SK-N-SH (cell line): Measurements from ENCODE around the gene UBE2E1. TPM values are rescaled to one million over a fixed set of nuclear protein-coding genes. Genes with fewer than 3 reads are reported as not detected.

Source experiments
- CTCF ChIA-PET: fragments of 300-600, 350-600 bp; formaldehyde crosslinking; extraction: SDS; loops from one replicate; lab custom pipeline; 2021; lab: Yijun Ruan, JAX
- POLR2A ChIA-PET: fragments of 350-600 bp; sonication (Branson Sonifier 250); formaldehyde crosslinking; extraction: SDS; loops from one replicate; lab custom pipeline; 2020; ENCODE audit warnings: antibody characterized with exemption, inconsistent platforms; lab: Yijun Ruan, JAX
- DNase-seq: peaks from one replicate; pipeline ENCODE4 v3.0.0; 2012
- H2AFZ ChIP-seq: fragments of 200-600 bp; sonication (generic); 2 replicates; pipeline ENCODE4 v1.8.1; 2016; ENCODE audit warnings: antibody characterized with exemption, mild to moderate bottlenecking, low read depth
- H3F3A ChIP-seq: fragments of 200-600 bp; sonication (generic); replicated peaks from 2 replicates; pipeline ENCODE3; 2016; ENCODE audit warnings: antibody characterized with exemption, mild to moderate bottlenecking; ENCODE audit not compliant: insufficient read depth
- H3K27ac ChIP-seq, 2 experiments: fragments of 200-500 bp in 1 of 2; fragments of 200-600 bp in 1 of 2; sonication (Bioruptor generic) in 1 of 2; sonication (generic), shearing (Covaris generic) in 1 of 2; 2 replicates each; pipeline versions ENCODE4 v1.5.1 to v1.6.1; 2014 to 2016; ENCODE audit warnings: low read depth in 2 of 2, inconsistent platforms in 1 of 2, low read length in 1 of 2, mild to moderate bottlenecking in 1 of 2, mixed read lengths in 1 of 2
- H3K27me3 ChIP-seq: fragments of 200-600 bp; sonication (generic), shearing (Covaris generic); 2 replicates; pipeline ENCODE4 v1.6.1; 2016; ENCODE audit warnings: mixed run types; ENCODE audit not compliant: insufficient read depth
- H3K36me3 ChIP-seq, 2 experiments: fragments of 200-500 bp in 1 of 2; fragments of 200-600 bp in 1 of 2; sonication (Bioruptor generic) in 1 of 2; sonication (generic) in 1 of 2; replicated peaks in 1 of 2; 2 replicates each; pipeline versions ENCODE3 to v1.5.1; 2014 to 2016; ENCODE audit warnings: low read length in 1 of 2, mild to moderate bottlenecking in 1 of 2; ENCODE audit not compliant: insufficient read depth in 2 of 2, control insufficient read depth in 1 of 2
- H3K4me1 ChIP-seq, 2 experiments: fragments of 200-500 bp in 1 of 2; fragments of 200-600 bp in 1 of 2; sonication (Bioruptor generic) in 1 of 2; sonication (generic), shearing (Covaris generic) in 1 of 2; 2 replicates each; pipeline versions ENCODE4 v1.5.1 to v1.6.1; 2014 to 2016; ENCODE audit warnings: low read depth in 1 of 2, low read length in 1 of 2, mixed run types in 1 of 2; ENCODE audit not compliant: insufficient read depth in 2 of 2, control insufficient read depth in 1 of 2
- H3K4me2 ChIP-seq: fragments of 200-600 bp; sonication (generic), shearing (Covaris generic); 2 replicates; pipeline ENCODE4 v1.6.1; 2017; ENCODE audit warnings: mixed run types
- H3K4me3 ChIP-seq, 2 experiments: fragments of 200-500 bp in 1 of 2; fragments of 200-600 bp in 1 of 2; sonication (Bioruptor generic) in 1 of 2; sonication (generic), shearing (Covaris generic) in 1 of 2; 2 replicates each; pipeline versions ENCODE4 v1.5.1 to v1.8.1; 2014 to 2016; ENCODE audit warnings: low read depth in 2 of 2, inconsistent platforms in 1 of 2, low read length in 1 of 2, mild to moderate bottlenecking in 1 of 2, mixed read lengths in 1 of 2, moderate library complexity in 1 of 2
- H3K79me2 ChIP-seq: fragments of 200-600 bp; sonication (generic); 2 replicates; pipeline ENCODE4 v1.8.1; 2017; ENCODE audit warnings: mild to moderate bottlenecking; ENCODE audit not compliant: insufficient read depth
- H3K9ac ChIP-seq: fragments of 200-600 bp; sonication (generic); 2 replicates; pipeline ENCODE4 v1.6.1; 2017; ENCODE audit warnings: mixed run types
- H3K9me2 ChIP-seq: fragments of 200-600 bp; sonication (generic); 2 replicates; pipeline ENCODE4 v1.6.1; 2017; ENCODE audit warnings: mixed run types
- H3K9me3 ChIP-seq: fragments of 200-600 bp; sonication (generic); 2 replicates; pipeline ENCODE4 v1.6.1; 2017; ENCODE audit warnings: mixed run types, mild to moderate bottlenecking, moderate library complexity
- H4K20me1 ChIP-seq: fragments of 200-600 bp; sonication (generic); 2 replicates; pipeline ENCODE4 v1.6.1; 2017; ENCODE audit warnings: mild to moderate bottlenecking, mixed run types; ENCODE audit not compliant: insufficient read depth
- CHD2 ChIP-seq: fragments of 150-350 bp; IDR thresholded peaks from 2 replicates; pipeline ENCODE4 v1.6.1; 2018; ENCODE audit warnings: low read length; ENCODE audit not compliant: partially characterized antibody
- EP300 ChIP-seq, 2 experiments: IDR thresholded peaks; 2 replicates each; pipeline versions ENCODE4 v1.4.0 to v1.6.1; 2012; ENCODE audit warnings: borderline replicate concordance in 1 of 2, low read depth in 1 of 2, low read length in 1 of 2
- FOXJ3 ChIP-seq: sonication (generic); formaldehyde crosslinking; IDR thresholded peaks from 2 replicates; pipeline ENCODE4 v1.5.1; 2020; ENCODE audit warnings: mild to moderate bottlenecking, missing genetic modification reagents
- GATA2 ChIP-seq: sonication (generic); formaldehyde crosslinking; IDR thresholded peaks from 2 replicates; pipeline ENCODE4 v1.5.0; 2020; ENCODE audit warnings: mild to moderate bottlenecking, missing genetic modification reagents
- MEF2A ChIP-seq: IDR thresholded peaks from 2 replicates; pipeline ENCODE4 v1.4.0; 2012; ENCODE audit warnings: low read depth, borderline replicate concordance
- NFIC ChIP-seq: IDR thresholded peaks from 2 replicates; pipeline ENCODE4 v1.4.0; 2012; ENCODE audit warnings: borderline replicate concordance
- RAD21 ChIP-seq: IDR thresholded peaks from 2 replicates; pipeline ENCODE4 v1.6.1; 2012; ENCODE audit warnings: mild to moderate bottlenecking, low read length
- RCOR1 ChIP-seq: fragments of 150-350 bp; IDR thresholded peaks from 2 replicates; pipeline ENCODE4 v1.6.1; 2017; ENCODE audit warnings: antibody characterized with exemption, low read length
- REST ChIP-seq: IDR thresholded peaks from 2 replicates; pipeline ENCODE4 v1.6.1; 2012; ENCODE audit warnings: mild to moderate bottlenecking, low read depth, low read length, moderate library complexity
- RFX5 ChIP-seq: IDR thresholded peaks from 2 replicates; pipeline ENCODE4 v1.6.1; 2012; ENCODE audit warnings: mild to moderate bottlenecking, improper control_type of control experiment, low read length
- RXRA ChIP-seq: IDR thresholded peaks from 2 replicates; pipeline ENCODE4 v1.4.0; 2012; ENCODE audit warnings: low read depth, mild to moderate bottlenecking, borderline replicate concordance
- YY1 ChIP-seq: IDR thresholded peaks from 2 replicates; pipeline ENCODE4 v1.4.0; 2012; ENCODE audit warnings: low read depth, mild to moderate bottlenecking
- ZBTB33 ChIP-seq: IDR thresholded peaks from 2 replicates; pipeline ENCODE4 v1.4.0; 2012; ENCODE audit warnings: low read depth, borderline replicate concordance
- WGBS: methylation state at CpG from one replicate; pipeline ENCODE4 v1.1.6; 2017; ENCODE audit warnings: low lambda C conversion rate; 5-methylcytosine and 5-hydroxymethylcytosine counted together
- polyA plus RNA-seq, 3 experiments: library from polyadenylated mRNA; depleted of rRNA; stranded (reverse); fragments of >200 nt; gene quantifications; 2 replicates each; pipeline ENCODE4 v1.2.3, GENCODE V29; 2012

UBE2E1 gene
- polyA plus RNA-seq, 1 of the 3 experiments (the other 2 are of a cell fraction), result 59.9 TPM

GRCh38 chr3:23863060-23863459 is 57.3 kb downstream of the UBE2E1 start:
- WGBS, result 81% methylated on average over 1 of the region's 1 CpG
- H3K4me2 ChIP-seq, result no peak overlapping the region
- H3K9ac ChIP-seq, result no peak overlapping the region
- no peaks in the 10 kb centered on the region for H3K9me3 ChIP-seq
- DNase-seq, result no peak
- H3K4me3 ChIP-seq, result no peak overlapping the region
- H4K20me1 ChIP-seq, result peaks cover 76% of the 10 kb centered on the region
- ChIA-PET CTCF (no interaction called here), POLR2A (no interaction called here)
- H3K4me1 ChIP-seq, result peaks cover 6 to 19% of the 10 kb centered on the region in 2 experiments; a peak in 2 of 4 replicates
- H3F3A ChIP-seq, result no peaks in the 10 kb centered on the region
- TF ChIP-seq FOXJ3 (CRISPR knock-in tag), result no peak
- no peak for TF ChIP-seq NFIC
- TF ChIP-seq RFX5, result no peak
- no peak for TF ChIP-seq EP300 (IDR thresholded peaks at IDR 0.05; ENCODE audit: borderline replicate concordance in 1 of 2, low read depth in 1 of 2, low read length in 1 of 2)
- TF ChIP-seq ZBTB33, result no peak
- TF ChIP-seq MEF2A, result no peak
- no peak for TF ChIP-seq CHD2
- no peak for TF ChIP-seq RXRA
- TF ChIP-seq RAD21, result no peak
- no peak for TF ChIP-seq YY1
- TF ChIP-seq RCOR1, result no peak
- TF ChIP-seq REST, result no peak
- TF ChIP-seq GATA2 (CRISPR knock-in tag), result no peak
- no peak overlapping the region for H3K27ac ChIP-seq
- H3K36me3 ChIP-seq, result peaks cover 0 to 2% of the 10 kb centered on the region in 2 experiments
- no peak overlapping the region for H2AFZ ChIP-seq
- peaks cover 48% of the 10 kb centered on the region for H3K79me2 ChIP-seq
- no peaks in the 10 kb centered on the region for H3K9me2 ChIP-seq
- no peaks in the 10 kb centered on the region for H3K27me3 ChIP-seq
